GM21526 (cell line): Measurements from ENCODE around the gene GDF9.

Source experiments
- ATAC-seq: cut with Tn5 transposase; IDR thresholded peaks from one replicate; pipeline ENCODE4 v1.9.1; 2021; ENCODE audit warnings: moderate library complexity; ENCODE audit not compliant: unreplicated experiment, low FRiP score

The GDF9 gene, protein sequence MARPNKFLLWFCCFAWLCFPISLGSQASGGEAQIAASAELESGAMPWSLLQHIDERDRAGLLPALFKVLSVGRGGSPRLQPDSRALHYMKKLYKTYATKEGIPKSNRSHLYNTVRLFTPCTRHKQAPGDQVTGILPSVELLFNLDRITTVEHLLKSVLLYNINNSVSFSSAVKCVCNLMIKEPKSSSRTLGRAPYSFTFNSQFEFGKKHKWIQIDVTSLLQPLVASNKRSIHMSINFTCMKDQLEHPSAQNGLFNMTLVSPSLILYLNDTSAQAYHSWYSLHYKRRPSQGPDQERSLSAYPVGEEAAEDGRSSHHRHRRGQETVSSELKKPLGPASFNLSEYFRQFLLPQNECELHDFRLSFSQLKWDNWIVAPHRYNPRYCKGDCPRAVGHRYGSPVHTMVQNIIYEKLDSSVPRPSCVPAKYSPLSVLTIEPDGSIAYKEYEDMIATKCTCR

DNA sequence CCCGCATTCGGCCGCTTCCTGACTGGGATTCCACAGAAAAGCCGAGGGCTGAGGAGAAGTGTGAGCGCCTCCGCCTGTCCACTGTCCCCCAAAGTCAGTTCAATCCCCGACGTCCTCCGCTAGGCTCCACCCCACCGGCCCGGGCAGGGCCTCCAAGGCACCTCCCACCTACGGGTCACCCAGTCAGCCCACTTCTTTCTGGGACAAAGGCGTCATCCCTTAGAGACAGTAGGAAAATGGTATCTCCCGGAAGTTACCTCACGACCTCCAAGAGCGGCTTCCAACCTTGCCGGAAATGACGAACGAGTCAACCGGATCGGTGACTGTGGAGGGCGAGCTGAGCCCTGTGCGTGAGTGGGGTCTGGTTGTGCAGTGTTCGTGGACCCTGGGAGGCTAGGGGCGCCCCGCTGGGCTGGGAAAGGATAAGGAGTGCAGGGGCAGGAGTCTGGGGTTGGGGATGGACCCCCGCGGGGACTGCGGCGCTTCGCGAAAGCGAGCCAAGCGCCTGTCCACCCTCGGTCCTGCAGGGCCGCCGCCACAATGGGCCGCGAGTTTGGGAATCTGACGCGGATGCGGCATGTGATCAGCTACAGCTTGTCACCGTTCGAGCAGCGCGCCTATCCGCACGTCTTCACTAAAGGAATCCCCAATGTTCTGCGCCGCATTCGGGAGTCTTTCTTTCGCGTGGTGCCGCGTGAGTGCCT lies at the start of gene GDF9, which contains the start of gene UQCRQ:
TSS of gene GDF9 (minus strand) at position 128 of the 704 bp plus-strand sequence. CDS start 1,936 bp downstream, outside the sequence.
TSS of gene UQCRQ (plus strand) at position 301 of the 704 bp plus-strand sequence. CDS start at position 541, 240 bp downstream.
- peak; percentile 97 for ATAC-seq

DNA sequence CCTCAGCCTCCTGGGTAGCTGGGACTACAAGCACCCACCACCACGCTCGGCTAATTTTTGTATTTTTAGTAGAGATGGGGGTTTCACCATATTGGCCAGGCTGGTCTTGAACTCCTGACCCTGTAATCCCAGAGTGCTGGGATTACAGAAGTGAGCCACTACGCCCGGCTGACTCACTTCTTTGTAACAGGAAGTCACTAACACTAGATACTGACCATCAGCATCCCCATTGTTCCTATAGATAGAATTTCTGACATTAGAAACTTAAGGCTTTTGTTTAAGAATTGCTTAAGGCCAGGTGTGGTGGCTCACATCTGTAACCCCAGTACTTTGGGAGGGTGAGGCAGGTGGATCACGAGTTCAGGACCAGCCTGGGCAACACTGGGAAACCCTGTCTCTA lies 49.4 kb upstream of the GDF9 start:
- ATAC-seq = no peak

DNA sequence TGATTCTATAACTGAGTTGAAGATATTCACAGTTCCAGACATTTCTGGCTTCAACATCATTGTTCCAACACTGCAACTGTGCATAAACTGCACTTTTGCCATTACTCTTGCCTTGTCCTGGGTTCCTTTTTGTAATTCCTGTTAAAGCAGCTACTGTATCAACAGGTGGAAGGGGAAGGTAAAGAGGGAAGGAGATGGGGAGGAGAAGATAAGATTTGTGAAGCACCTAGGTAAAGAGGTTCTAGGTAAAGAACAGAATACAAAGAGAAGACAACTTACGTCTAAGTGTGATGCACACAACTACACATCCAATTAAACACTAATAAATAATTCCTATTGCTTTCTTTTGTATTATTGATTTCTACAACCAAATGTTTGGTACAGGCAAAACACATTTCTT lies 43.4 kb upstream of the GDF9 start:
- ATAC-seq = no peak

DNA sequence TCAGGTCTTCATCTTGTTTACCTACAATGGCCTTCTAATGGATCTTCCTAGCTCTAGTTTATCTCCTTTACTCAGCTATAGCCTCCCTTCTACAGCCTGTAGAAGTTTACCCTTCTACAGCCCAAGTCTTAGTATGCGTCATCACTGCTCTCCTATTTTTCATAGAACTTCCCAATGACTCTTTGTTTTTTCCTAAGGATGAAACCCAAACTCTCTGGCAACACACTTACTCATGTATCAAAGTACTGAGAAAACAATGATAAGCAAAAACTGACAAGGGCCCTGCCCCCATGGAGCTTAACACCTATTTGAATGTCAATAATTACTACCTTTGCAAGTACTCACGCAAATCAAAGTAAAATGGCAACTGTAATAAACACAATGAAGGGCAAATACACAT lies 40.9 kb upstream of the GDF9 start:
- ATAC-seq = no peak

DNA sequence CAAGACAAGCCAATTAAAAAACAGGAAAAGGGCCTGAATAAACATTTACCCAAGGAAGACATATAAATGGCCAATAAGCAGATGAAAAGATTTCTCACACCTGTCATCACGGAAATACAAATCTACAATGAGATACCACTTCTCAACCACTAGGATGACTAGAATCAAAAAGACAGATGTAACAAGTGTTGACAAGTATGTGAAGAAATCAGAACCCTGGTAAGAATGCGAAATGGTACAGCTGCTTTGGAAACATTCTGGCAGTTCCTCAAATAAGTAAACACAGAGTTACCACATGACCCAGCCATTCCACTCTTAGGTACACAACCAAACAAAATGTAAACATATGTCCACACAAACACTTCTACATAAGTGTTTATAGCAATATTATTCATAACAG lies 39.7 kb upstream of the GDF9 start:
- no peak for ATAC-seq

DNA sequence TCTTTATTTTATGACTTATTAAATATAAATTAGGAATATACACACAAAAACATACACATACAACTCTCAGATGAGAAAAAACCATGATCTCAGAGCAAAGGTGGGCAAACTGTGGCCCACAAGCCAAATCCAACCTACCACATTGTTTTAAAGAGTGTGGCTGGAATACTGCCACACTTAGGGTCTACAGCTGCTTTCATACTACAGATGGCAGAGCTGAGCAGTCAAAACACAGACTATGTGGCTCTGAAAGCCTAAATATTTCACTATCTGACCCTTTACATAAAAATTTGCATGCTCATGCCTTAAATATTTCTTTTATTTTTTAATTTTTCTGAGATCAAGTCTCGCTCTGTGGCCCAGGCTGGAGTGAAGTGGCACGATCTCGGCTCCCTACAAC lies 35.5 kb upstream of the GDF9 start:
- ATAC-seq = no peak

DNA sequence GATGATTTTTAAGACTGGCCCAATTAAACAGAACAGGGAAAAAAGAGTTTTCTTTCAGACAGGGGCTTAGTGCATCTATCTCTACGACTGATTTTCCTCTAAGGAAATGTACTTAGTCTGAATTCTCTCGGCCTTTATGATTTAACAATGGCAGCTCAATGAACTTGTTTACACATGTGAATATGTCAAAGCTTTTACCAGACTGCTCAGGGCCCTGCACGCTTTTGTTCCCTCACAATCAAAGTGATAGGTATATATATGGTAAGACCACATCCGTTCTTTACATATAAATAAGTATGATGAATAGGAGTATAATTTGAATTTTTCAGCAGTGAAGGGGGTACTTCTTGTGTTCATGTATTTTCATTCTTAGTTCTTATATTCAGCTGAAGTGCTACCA lies 34.8 kb upstream of the GDF9 start:
- no peak for ATAC-seq

DNA sequence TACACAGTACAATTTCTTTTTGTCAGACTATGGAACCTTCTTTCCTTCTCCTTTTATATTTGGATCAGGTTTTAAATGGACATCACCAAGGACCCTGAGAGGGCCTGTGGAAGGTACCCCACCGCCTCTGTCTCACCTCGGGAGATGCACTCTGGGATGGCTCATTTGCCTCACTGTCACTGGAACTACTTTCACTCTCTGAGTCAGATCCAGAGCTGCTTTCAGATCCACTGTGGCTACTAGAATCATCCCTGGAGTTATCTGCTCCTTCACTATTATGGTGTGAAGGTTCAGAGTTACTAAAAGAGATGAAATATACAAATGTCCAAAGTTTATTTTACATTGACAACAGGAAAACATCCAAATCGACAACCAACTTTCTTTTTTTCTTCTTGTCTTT lies 31.8 kb upstream of the GDF9 start:
- no peak for ATAC-seq

DNA sequence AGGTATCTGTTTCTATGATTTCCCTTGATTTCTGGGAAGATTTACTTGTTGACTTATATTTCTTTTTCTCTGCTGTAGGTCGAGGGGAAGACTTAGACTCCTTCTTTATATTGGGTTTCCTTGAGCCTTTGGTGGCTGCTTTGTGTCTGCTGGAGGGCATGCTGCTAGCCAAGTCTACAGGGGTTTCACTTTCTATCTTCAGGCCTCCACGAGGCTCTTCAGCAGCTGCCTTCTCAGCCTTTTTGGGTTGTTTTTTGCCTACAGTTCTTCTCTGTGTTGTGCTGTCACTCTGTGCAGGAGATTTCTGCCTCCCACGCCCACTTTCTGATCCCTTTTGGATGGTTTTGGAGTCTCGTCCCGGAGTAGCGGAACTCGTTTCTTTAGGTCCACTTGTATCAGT lies 30.4 kb upstream of the GDF9 start:
- no peak for ATAC-seq

DNA sequence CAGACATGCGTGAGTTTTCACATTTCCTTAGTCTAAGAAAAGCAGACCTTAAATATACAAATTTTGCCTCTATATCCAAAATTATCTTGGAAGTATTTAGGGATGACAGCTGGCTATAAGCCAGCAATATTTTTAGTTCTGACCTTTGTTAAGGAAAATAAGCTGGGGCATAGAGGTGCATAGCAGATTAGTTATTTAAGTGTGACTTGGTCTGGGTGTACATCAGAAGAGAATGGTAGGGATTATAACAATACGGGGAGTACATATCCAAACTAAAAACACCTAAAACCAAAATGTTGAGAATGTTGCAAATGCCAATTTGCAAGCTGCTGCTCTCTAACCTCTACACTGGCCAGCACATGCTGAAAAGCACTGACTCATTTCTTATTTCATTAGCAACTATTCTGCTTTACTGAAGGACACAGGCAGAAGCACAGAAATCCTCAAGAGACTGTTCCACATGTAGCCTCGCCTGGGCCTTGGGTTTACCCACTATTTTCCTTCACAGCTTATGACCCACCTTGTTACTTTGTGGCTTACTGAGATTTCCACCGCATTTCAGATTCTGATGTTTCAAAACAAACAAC lies 29.5 kb upstream of the GDF9 start:
- ATAC-seq = no peak

DNA sequence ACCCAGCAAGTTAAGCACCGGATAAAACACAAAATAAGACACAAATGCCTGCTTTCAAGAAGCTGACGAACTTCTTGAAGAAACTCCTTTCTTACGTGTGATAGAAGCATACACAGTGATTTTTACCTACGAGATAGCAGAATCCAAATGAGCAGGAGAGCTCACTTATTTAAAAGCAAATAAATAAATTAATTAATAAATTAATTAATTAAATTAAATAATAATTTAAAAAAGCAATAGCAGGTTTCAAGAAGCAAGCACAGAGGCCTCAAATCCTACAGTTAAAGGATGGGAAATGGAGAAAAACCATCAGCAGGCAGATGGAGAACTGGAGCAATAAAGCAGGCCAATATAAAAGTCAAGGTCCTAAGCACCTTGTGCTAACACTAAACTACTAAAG lies 24.5 kb upstream of the GDF9 start:
- no peak for ATAC-seq

DNA sequence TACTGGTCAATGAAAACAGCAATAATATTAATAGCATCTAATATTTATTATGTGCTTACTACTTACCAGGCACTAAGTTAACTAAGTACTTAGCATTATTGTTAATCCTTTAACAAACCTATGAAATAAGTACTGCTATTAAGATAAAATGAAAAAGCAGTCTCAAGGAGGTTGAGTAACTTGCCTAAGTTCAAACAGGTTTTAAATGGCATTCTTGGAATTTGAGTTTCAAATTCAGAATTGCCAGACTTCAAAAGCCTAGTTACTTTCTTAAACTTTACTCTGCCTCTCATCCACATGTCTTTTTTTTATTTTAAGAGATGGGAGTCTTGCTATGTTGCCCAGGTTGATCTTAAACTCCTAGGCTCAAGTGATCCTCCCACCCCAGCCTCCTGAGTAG lies 23.2 kb upstream of the GDF9 start:
- ATAC-seq = no peak

DNA sequence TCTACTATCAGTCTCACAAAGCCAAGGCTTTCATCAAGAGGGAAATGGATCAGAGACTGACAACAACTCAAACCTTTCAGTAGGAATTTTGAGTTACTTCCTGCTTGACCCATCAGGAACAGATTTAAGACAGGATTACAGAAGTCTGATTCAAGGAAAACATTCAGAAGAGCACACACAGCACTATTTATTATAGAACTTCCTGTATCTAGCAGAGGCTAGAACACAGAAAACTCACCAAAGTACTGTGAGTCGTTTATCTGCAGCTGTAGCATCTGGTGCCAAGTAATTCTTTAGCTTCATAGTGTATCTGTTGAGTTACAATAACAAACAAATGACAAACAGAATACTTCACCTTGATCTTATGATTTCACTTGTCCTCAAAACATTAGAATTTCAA lies 21.0 kb upstream of the GDF9 start:
- ATAC-seq = no peak

DNA sequence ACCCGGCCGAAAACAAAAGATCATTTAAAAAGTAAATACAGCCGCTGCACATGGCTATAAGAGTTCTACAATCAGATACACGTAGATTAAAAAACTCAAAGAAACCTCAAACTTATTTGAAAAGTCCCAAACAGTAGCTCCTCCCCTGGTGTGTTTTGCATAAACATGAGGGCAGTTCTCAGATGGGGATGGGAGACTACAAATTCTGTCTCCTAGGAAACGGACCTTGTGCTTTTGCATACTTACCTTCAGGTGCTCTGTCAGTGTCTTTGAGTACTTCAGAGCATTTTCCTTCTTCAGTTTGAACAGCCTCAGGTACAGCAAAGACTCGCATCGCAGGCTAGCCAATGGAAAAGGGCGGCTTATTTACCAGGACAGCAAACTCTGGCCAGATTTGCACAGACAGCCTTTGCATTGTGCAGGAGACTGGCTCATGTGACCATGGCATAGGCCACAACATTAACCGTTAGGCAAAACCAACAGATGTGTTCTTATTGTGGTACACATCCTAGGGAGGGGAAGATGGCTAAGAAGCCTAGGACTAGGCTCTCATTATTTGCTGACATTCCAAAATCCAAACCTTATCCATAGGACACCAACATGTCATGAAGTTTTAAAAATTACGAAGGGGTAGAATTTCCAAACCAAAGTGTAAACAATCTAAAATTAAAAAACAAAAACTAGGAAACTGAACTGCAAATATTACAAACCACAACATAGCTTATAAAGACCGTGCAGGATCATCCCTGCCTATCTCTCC lies 20.0 kb upstream of the GDF9 start:
- ATAC-seq = no peak

DNA sequence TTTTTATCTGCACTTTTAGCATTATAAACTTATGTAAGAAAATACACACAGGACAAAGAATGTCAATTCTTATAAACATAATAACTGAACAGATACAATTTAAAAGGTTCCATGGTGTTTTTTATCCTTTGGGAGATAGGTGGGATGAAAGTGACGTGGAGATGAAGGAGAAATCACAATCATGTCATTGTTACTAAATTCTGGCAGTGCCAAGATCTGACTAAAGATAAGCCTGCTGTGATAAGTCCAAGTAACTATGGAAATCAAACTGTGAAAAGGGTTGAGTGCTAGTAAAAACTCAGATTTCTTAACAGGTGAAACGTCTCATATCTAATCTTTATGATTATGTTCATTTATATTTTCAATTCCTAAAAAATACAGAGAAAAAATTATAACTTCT lies 18.3 kb upstream of the GDF9 start:
- ATAC-seq = no peak

DNA sequence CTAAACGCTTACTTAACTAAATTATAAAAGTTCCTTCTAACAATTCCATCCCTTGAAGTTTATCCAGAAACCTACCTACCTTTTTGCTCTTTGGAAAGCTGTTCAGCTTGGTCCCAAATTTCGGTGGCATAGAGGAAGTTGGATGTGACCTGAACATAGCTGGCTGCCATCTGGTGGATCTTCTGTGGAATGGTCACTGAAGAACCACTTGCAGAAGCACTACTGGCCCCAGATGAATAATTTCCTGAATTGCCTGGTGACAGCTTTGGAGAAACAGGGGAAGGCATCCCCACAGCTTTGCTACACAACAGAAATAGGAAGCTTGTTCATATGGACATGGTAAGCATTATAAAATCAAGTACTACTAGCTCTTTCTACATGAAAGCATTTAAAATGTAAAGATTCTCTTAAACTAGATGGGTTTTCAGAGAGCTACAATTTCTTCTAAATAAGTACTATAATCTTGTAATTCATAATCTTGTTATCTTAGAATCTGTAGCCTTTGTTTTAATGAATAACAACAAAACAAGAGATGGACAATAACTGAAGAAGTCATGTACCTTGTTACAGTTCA lies 17.1 kb upstream of the GDF9 start:
- ATAC-seq = no peak

DNA sequence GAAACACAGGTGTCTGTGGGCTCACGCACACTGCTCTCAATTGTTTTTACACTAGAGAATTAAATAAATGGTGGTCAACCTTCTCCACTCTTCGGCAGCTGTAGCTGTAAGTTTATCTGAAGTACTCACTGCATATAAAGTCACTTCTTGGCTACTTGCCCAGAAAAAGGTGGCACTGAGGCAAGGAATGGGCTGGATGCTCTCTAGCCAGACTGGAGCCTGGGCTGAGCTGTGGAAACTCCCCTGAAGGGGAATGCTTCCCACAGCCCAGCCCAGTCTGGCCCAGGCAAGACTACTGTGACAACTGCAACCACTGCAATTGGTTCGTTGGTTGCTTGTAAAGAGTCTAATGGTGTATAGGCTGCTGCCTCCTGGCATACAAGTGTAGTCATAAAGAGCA lies 11.7 kb upstream of the GDF9 start:
- ATAC-seq = no peak

DNA sequence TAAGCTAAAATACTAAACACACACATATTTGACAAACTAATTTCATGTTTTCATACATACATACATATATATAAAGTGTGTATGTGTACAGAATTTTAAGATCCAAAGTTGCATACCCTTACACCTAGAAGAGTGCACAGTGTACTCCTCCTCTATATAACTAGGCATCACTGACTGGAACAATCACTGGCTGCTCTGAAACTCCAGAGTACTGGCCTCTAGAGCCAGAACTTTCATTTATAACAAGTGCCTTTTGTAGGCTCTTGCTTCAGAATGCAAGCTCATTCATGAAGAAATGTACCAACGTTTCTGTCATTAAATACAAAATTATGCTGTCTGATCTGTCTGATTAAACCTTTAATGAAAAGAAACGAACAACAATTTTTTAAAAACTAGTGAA lies 11.2 kb upstream of the GDF9 start:
- no peak for ATAC-seq

DNA sequence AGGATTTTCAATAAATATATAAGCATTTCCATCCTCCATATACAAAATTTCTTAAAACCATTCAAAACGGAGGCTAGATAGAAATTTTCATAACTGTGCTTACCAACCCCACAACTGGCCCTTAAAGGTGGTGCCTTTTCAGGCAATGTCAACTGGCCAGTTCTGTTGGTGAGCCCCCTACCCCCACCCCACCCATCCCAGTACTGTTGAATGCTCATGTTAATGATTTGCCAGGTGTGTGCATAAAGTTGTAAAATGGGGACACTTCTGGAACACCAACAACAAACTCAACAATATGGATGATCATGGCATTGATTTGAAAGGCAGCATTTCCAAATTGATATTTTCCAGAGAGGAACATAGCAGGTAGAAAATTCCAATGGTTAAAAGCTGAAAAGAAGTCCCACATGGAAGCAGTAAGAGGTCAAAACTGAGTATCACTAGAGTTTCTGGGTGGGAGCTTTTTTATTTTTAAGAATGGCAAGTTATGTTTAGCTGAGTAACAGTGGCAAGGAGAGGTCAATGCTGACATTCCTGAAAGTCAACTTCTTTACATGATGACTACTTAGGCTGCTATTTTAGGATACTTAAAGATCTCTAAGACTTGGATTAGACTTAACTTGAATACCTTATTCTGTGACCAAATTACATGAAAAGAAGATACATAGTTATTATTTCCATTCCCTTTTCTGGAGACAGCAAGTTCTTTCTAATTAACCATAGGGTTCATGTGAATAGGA lies 9.9 kb upstream of the GDF9 start:
- ATAC-seq = no peak

DNA sequence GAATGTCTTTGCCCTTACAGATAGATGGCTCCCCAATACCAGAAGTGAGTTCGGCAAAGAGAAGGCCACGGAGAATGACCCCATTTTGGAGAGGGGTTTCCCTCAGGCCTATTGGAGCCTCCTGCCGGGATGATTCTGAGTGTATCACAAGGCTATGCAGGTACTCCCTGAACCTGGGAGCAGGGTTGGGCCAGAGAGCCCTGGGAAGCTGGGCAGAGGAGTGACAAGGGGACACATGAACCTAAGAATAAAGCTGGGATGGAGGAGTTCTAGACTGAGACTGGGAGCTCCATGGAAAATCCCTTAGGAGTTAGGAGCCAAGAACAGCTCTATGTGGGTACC lies 7.6 kb upstream of the GDF9 start:
- ATAC-seq = no peak
